PC-9 (cell line): ENCODE data around the gene PRKG1. TPM values are rescaled to one million over a fixed set of nuclear protein-coding genes. Genes with fewer than 3 reads are reported as not detected.

Experiments used
- BruUV-seq: library from RNA; stranded (reverse); fragments of 400-500 nt; replicated peaks from 2 replicates; lab custom pipeline; 2021; lab: Mats Ljungman, UMichigan
- CTCF ChIA-PET: fragments of 300-600 bp; sonication (Branson Sonifier 250); formaldehyde crosslinking; loops from one replicate; lab custom pipeline; 2022; ENCODE audit warnings: antibody characterized with exemption; lab: Charles Lee
- POLR2A ChIA-PET: fragments of 300-600 bp; sonication (Branson Sonifier 250); formaldehyde crosslinking; loops from one replicate; lab custom pipeline; 2022; ENCODE audit warnings: antibody characterized with exemption; ENCODE audit not compliant: unreplicated experiment; lab: Charles Lee
- DNase-seq, 2 experiments: peaks; one replicate each; pipeline versions ENCODE4 v3.0.0 to v3.0.0-alpha.2; 2015 to 2022; ENCODE audit warnings: mixed read lengths in 1 of 2
- H2AFZ ChIP-seq: fragments of 200-600 bp; sonication (generic); 2 replicates; pipeline ENCODE4 v1.8.1; 2017; ENCODE audit warnings: antibody characterized with exemption
- H3F3A ChIP-seq: fragments of 200-600 bp; sonication (generic); 2 replicates; pipeline ENCODE4 v1.8.1; 2017; ENCODE audit warnings: antibody characterized with exemption, mild to moderate bottlenecking, low read depth; ENCODE audit not compliant: insufficient read depth
- H3K27ac ChIP-seq: fragments of 200-600 bp; sonication (generic); 2 replicates; pipeline ENCODE4 v1.6.1; 2016; ENCODE audit warnings: mixed run types
- H3K27me3 ChIP-seq: fragments of 200-600 bp; sonication (generic); 2 replicates; pipeline ENCODE4 v1.6.1; 2016; ENCODE audit warnings: low read depth, mixed run types; ENCODE audit not compliant: insufficient read depth
- H3K36me3 ChIP-seq: fragments of 200-600 bp; sonication (generic); 2 replicates; pipeline ENCODE4 v1.6.1; 2016; ENCODE audit warnings: low read depth, mixed run types
- H3K4me1 ChIP-seq: fragments of 200-600 bp; sonication (generic); replicated peaks from 2 replicates; pipeline ENCODE4 v1.6.1; 2016; ENCODE audit warnings: mixed run types; ENCODE audit not compliant: insufficient read depth
- H3K4me2 ChIP-seq: fragments of 200-600 bp; sonication (generic); 2 replicates; pipeline ENCODE4 v1.6.1; 2017; ENCODE audit warnings: mixed run types
- H3K4me3 ChIP-seq: fragments of 200-600 bp; sonication (generic); 2 replicates; pipeline ENCODE4 v1.6.1; 2016; ENCODE audit warnings: mixed run types
- H3K79me2 ChIP-seq: fragments of 200-600 bp; sonication (generic); 2 replicates; pipeline ENCODE4 v1.6.1; 2017; ENCODE audit warnings: low read depth, mixed run types
- H3K9me2 ChIP-seq: fragments of 200-600 bp; sonication (generic); 2 replicates; pipeline ENCODE4 v1.8.1; 2017; ENCODE audit warnings: mild to moderate bottlenecking; ENCODE audit not compliant: insufficient read depth
- H3K9me3 ChIP-seq: fragments of 200-600 bp; sonication (generic); 2 replicates; pipeline ENCODE4 v1.8.1; 2016; ENCODE audit warnings: low read depth; ENCODE audit not compliant: insufficient read depth
- H4K20me1 ChIP-seq: fragments of 200-600 bp; sonication (generic); 2 replicates; pipeline ENCODE4 v1.8.1; 2017; ENCODE audit not compliant: insufficient read depth
- EZH2 ChIP-seq: fragments of 200-600 bp; sonication (generic); IDR thresholded peaks from 2 replicates; pipeline ENCODE4 v1.8.0; 2017; ENCODE audit warnings: antibody characterized with exemption, low read depth
- intact Hi-C: fragments of 100-400 bp; cut with micrococcal nuclease; formaldehyde crosslinking; loops from one replicate; pipeline ENCODE4 v1.10.0; 2022; ENCODE audit not compliant: unreplicated experiment
- total RNA-seq: library from RNA; stranded (reverse); gene quantifications from 2 replicates; pipeline ENCODE4 v1.2.3, GENCODE V29; 2021
- TF ChIP-seq, protein P1 (sequence below): fragments of 200-600 bp; sonication (generic); conservative IDR thresholded peaks from 2 replicates; pipeline ENCODE4 v1.6.1; 2017; ENCODE audit warnings: mixed run types, antibody characterized with exemption, mild to moderate bottlenecking, moderate library complexity

Gene PRKG1
- total RNA-seq, 1 experiment from 2014 or later: 0.70 TPM

DNA sequence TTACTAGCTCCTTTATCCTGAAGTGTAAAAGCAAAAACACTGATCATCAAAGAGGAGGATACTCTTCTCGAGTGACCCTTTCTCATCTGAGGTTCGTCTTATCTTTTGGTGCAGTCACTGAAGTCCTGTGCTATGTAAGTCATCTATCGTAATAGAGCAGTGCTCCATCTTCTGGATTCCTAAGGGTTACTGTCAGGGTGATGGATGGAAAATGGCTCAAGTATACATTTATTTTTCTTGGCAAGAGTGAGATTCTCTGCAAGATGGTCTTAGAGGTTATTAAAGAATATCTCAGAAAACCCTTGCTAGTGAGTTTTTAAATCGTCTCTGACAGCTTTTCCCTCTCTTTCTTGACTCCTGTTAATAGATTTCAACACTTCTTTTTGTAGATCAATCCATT lies 12.4 kb downstream of the PRKG1 start:
- no peaks in the 10 kb centered on the region for H3K4me1 ChIP-seq
- no peak overlapping the region for H3K4me2 ChIP-seq
- TF ChIP-seq, protein P1, sequence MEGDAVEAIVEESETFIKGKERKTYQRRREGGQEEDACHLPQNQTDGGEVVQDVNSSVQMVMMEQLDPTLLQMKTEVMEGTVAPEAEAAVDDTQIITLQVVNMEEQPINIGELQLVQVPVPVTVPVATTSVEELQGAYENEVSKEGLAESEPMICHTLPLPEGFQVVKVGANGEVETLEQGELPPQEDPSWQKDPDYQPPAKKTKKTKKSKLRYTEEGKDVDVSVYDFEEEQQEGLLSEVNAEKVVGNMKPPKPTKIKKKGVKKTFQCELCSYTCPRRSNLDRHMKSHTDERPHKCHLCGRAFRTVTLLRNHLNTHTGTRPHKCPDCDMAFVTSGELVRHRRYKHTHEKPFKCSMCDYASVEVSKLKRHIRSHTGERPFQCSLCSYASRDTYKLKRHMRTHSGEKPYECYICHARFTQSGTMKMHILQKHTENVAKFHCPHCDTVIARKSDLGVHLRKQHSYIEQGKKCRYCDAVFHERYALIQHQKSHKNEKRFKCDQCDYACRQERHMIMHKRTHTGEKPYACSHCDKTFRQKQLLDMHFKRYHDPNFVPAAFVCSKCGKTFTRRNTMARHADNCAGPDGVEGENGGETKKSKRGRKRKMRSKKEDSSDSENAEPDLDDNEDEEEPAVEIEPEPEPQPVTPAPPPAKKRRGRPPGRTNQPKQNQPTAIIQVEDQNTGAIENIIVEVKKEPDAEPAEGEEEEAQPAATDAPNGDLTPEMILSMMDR: no peak
- no peak for TF ChIP-seq EZH2
- H3K36me3 ChIP-seq: no peaks in the 10 kb centered on the region
- H3K4me3 ChIP-seq: no peak overlapping the region
- H2AFZ ChIP-seq: no peak overlapping the region
- H3K27ac ChIP-seq: no peak overlapping the region
- BruUV-seq: no TSS peak
- H3F3A ChIP-seq: no peaks in the 10 kb centered on the region
- no peaks in the 10 kb centered on the region for H3K79me2 ChIP-seq
- POLR2A ChIA-PET: no interaction called here
- CTCF ChIA-PET: no interaction called here
- no peaks in the 10 kb centered on the region for H4K20me1 ChIP-seq
- intact Hi-C loops: no loop called here
- H3K27me3 ChIP-seq: no peaks in the 10 kb centered on the region
- H3K9me3 ChIP-seq: no peaks in the 10 kb centered on the region
- no peak for DNase-seq
- H3K9me2 ChIP-seq: no peaks in the 10 kb centered on the region

DNA sequence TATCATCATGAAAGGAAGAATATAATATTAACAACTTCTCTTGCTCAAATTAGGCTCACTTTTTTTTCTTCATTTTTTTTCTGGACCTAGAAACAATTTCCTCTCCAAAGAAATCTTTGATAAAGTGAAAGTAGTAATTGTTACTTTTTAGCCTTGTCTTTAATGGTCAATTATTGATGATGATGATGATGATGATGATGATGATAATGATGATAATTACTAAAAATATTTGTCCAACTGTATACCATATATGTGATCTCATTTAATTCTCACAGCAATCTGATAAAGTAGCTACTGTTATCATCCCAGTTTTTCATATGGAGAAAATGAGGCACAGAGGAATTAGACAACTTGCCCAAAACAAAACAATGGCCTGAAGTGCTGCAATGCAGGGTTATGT lies 12.8 kb downstream of the PRKG1 start:
- H3K4me1 ChIP-seq: no peaks in the 10 kb centered on the region
- no peak overlapping the region for H2AFZ ChIP-seq
- H3K9me3 ChIP-seq: no peaks in the 10 kb centered on the region
- TF ChIP-seq EZH2: no peak
- TF ChIP-seq, protein P1: no peak
- H3F3A ChIP-seq: no peaks in the 10 kb centered on the region
- H3K4me2 ChIP-seq: no peak overlapping the region
- ChIA-PET POLR2A (no interaction called here), CTCF (no interaction called here)
- no peaks in the 10 kb centered on the region for H3K36me3 ChIP-seq
- H4K20me1 ChIP-seq: no peaks in the 10 kb centered on the region
- H3K4me3 ChIP-seq: no peak overlapping the region
- no TSS peak for BruUV-seq
- H3K9me2 ChIP-seq: no peaks in the 10 kb centered on the region
- no peaks in the 10 kb centered on the region for H3K27me3 ChIP-seq
- H3K27ac ChIP-seq: no peak overlapping the region
- intact Hi-C loops: no loop called here
- H3K79me2 ChIP-seq: no peaks in the 10 kb centered on the region
- DNase-seq: no peak

DNA sequence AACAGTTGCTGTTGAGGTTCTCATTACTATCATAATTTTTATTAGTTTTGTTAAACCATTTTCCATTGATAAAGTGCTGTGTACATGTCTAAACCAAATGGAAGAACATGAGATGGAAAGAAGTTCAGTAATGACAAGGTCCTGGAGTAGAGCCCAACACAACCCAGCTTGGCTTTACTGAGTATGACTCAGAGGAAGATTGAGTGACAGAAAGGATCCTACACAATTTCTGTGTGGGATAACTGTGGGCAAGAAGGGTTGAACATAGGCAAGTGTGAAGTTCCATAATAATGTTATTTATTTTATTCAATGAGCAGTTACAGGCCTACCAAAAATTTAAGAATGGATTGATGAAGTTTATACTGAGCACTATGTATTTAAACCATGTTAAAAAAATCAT lies 15.9 kb downstream of the PRKG1 start:
- ChIA-PET POLR2A (no interaction called here), CTCF (no interaction called here)
- no peak overlapping the region for H3K4me2 ChIP-seq
- TF ChIP-seq EZH2: no peak
- TF ChIP-seq, protein P1: no peak
- no peaks in the 10 kb centered on the region for H3F3A ChIP-seq
- no peaks in the 10 kb centered on the region for H3K27me3 ChIP-seq
- H4K20me1 ChIP-seq: no peaks in the 10 kb centered on the region
- no peaks in the 10 kb centered on the region for H3K36me3 ChIP-seq
- H3K9me2 ChIP-seq: no peaks in the 10 kb centered on the region
- intact Hi-C loops: no loop called here
- H2AFZ ChIP-seq: no peak overlapping the region
- no peak for DNase-seq
- no peaks in the 10 kb centered on the region for H3K79me2 ChIP-seq
- H3K9me3 ChIP-seq: no peaks in the 10 kb centered on the region
- H3K4me1 ChIP-seq: no peaks in the 10 kb centered on the region
- H3K4me3 ChIP-seq: no peak overlapping the region
- BruUV-seq: no TSS peak
- H3K27ac ChIP-seq: no peak overlapping the region
